Ishikawa (cell line): ENCODE data around the gene SREBF2.

Experiments used
- EP300 ChIP-seq: IDR thresholded peaks from 2 replicates; pipeline ENCODE4 v1.6.1; 2012; ENCODE audit warnings: borderline replicate concordance
- RAD21 ChIP-seq: IDR thresholded peaks from 2 replicates; pipeline ENCODE4 v1.6.1; 2012; ENCODE audit warnings: low read depth
- TEAD4 ChIP-seq: IDR thresholded peaks from 2 replicates; pipeline ENCODE4 v1.6.1; 2012
- YY1 ChIP-seq: IDR thresholded peaks from 2 replicates; pipeline ENCODE4 v1.6.1; 2012; ENCODE audit warnings: low read depth
- TF ChIP-seq, protein P1 (sequence below): IDR thresholded peaks from 2 replicates; pipeline ENCODE4 v1.6.1; 2012

DNA sequence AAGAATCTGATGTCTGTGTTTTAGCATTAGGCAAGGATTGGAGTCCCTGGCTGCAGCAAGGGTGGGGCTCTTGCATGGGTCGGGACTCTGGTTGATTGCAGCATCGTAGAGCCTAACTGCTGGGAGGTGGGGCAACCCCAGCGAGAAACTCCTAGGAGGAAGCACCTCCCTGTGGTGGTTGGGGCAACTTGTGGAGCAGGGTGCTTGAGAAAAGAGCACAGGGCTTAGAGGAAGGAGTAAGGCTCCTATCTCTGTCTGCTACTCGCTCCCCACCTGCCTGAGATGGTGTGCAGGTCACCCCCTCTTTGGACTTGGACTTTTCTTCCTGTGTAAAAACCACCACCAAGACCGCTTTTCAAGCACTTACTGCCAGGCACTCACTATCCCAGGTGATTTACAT, 15.6 kb downstream of the SREBF2 start:
- no peak for TF ChIP-seq EP300
- no peak for TF ChIP-seq RAD21
- TF ChIP-seq TEAD4 = no peak
- no peak for TF ChIP-seq YY1
- TF ChIP-seq, protein P1, sequence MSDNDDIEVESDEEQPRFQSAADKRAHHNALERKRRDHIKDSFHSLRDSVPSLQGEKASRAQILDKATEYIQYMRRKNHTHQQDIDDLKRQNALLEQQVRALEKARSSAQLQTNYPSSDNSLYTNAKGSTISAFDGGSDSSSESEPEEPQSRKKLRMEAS = no peak
